Measurements from ENCODE around the gene KRTAP1-3.
"Not testable (repeated sequence)": the region's sequence is repeated elsewhere in the genome, so short reads cannot be mapped to it uniquely, and the experiment has no call there.

Gene KRTAP1-3

DNA sequence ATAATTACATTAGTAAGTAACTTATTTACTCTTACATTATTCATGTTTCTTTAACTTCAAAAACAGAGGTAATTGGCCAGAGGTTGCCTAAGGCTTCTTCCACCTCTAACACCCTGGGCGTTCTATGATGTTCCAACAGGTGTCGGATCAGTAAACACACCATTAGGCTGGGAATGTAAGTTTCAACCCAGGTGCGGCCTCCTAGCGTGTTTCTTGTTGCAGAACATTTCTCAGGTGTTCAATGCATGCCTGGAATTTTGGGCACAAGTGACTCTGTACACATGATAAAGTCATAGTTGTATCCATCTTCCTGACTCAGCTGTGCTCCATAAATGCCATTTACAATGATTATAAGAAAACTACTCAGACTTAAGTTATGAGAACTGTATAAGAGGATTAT, 19.4 kb upstream of the KRTAP1-3 start:
- DNase-seq, result no peak

DNA sequence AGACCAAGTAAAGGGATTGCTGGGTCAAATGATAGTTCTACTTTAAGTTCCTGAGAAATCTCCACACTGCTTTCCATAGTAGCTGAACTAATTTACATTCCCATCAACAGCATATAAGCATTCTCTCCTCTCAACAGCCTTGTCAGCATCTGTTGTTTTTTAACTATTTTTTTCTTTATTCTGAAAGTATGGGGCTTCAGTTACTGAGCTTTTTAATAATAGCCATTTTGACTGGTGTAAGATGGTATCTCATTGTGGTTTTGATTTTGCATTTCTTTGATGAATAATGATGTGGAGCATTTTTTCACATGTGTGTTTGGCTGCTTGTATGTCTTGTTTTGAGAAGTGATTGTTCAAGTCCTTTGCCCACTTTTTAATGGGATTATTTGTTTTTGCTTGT, 17.9 kb upstream of the KRTAP1-3 start:
- DNase-seq, result no peak

DNA sequence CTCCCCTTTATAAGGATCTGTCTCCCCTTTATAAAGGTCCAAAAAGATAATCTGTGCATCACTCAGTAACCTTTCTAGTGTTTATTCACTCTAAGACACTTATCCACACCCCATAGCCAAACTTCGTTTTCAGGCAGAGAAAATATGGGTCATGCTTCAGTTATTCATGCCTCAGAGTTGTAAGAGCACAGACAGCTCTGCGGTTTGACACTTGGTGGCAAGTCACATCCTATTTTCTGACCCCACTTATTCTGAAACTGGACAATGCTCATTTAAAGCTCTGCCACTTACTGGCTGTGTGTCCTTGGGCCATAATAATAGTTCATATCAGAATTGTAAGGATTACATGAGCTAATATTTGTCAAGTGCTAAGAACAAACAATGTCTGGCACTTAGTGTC, 14.4 kb upstream of the KRTAP1-3 start:
- no peak for DNase-seq

DNA sequence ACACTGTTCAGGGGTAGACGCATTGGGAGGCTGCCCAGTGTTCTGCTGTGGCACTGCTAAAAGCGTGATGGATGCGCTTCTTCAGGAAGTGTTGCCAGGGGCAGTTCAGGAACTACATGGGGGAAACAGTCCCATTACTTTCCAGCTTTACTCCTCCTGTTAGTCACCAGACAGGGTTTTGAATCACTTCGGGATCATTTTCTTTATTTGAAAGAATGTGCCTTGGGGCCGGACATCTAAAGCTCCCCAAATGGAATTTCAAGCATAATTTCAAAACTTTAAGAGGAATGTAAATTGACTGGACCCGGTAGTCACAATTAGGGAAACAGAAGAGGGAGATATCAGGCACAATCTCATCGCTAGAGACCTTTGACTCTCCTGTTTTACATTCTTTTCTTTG, 13.8 kb upstream of the KRTAP1-3 start:
- no peak for DNase-seq

DNA sequence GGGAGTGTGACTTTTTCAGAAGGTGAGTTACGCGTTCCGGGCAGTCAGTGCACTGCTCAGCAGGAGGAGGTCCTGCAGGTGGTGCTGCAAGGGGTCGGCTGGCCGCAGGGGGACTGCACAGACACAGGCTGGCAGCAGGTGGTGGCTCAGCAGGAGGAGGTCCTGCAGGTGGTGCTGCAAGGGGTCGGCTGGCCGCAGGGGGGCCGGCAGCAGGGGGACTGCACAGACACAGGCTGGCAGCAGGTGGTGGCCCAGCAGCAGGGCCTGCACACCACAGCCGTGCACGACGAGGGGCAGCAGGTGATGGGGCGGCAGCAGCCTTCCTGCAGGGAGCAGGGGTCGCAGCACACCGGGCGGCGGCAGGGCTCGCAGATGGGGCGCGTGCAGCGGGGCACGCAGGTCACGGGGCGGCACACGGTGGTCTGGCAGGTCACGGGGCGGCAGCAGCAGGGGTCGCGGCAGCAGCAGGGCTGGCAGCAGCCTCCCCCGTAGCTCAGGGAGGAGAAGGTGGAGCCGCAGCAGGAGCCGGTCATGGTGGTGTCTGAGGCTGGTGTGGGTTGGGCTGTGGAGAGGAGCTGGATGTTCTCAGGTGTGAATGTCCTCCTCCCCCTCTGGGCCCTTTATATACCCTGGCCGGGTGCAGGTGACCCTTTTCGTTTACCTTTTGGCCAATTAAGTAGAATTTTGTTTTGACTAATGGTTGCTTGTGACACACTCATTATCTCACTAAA, 12.2 kb upstream of the KRTAP1-3 start, which contains the start of gene KRTAP2-1:
TSS of gene KRTAP2-1 (minus strand) at position 582 of the 731 bp plus-strand sequence. CDS start at position 533, 49 bp downstream.
- DNase-seq, result not testable (repeated sequence)

DNA sequence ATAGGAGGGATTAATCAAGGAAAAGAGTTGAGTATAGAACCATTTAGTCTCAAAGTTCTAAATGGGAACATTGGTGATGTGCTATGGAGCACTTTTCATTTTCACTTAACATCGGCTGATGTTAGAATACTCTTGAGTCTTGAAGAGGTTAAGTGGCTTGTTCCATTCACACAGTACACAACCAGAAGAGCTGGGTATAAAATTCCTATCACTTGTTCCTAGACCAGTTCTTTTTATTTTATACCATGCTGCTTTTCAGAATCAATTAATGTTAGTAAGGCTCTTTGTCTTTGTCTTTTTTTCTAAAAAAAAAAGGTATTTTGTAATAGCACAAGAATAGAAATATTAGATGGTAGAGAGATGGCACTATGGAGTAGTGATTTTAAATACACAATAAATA, 8.3 kb upstream of the KRTAP1-3 start:
- no peak for DNase-seq

DNA sequence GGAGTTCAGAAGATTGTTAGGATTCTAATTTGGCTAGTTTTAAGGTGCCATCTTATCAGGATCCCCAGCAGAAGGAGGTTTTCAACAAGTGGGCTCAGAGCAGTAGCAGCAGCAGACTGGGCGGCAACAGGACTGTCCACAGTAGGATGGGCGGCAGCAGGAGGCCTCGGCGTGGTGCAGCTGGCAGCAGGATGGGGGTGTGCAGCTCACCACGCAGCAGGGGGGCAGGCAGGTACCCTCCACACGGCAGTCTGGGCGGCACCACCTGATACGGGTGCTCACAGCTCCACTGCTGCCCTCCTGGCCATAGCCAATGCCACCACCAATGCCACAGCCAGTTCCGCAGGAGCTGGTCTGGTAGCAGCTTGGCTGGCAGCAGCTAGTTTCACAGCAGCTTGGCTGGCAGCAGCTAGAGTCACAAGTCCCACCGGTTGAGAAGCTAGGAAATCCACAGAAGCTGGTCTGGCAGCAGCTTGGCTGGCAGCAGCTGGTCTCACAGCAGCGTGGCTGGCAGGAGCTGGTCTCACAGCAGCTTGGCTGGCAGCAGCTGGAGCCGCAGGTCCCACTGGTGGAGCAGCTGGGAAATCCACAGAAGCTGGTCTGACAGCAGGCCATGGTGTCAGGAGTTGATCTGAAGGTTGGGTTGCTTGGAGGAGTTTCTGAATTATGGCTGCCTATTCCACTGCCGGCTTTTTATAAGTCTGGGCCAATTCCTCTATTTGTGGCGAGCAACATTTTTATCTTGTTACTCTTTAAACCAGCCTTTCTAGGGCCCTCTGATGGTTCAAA, 6.3 kb upstream of the KRTAP1-3 start, which contains the start of gene KRTAP1-1:
TSS of gene KRTAP1-1 (minus strand) at position 668 of the 789 bp plus-strand sequence. CDS start at position 615, 53 bp downstream.
- not testable (repeated sequence) for DNase-seq

DNA sequence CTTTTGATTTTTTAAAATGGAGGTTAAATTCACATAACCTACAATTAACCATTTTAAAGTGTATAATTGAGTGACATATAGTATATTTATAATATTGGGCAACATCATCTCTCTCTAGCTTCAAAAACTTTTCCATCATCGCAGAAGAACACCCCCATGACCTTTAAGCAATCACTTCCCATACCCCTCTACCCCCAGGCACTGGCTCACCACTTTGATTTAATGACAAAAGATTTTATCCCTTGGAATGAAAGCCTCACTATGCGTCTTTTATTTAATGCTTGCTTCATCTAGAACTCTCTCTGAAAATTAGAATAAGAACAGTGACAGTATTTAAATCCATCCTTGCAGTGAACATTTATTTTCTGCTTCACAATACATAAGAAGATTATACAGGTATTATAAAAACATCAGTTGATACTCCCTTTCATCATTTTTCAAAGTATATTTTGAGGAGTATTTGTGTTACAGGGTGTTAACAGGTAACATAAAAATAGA, 3.2 kb upstream of the KRTAP1-3 start:
- no peak for DNase-seq

DNA sequence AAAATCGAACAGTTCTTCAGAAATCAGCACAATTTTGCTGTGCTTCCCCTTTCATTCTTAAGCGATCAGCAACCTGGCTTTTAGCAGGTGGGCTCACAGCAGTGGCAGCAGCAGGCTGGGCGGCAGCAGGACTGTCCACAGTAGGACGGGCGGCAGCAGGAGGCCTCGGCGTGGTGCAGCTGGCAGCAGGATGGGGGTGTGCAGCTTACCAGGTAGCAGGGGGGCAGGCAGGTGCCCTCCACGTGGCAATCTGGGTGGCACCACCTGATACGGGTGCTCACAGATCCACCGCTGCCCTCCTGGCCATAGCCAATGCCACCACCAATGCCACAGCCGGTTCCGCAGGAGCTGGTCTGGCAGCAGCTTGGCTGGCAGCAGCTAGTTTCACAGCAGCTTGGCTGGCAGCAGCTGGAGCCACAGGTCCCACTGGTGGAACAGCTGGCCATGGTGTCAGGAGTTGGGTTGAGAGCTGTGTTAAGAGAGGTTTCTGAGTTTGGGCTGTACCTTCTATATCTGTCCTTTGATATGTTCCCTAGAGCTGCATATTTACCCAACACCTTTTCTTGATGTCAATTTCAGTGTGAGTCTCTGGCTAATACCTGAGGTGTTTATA, 4.9 kb downstream of the KRTAP1-3 start, which contains the start of gene KRTAP1-4:
TSS of gene KRTAP1-4 (minus strand) at position 563 of the 613 bp plus-strand sequence. CDS start at position 446, 117 bp downstream.
- no peak for DNase-seq

DNA sequence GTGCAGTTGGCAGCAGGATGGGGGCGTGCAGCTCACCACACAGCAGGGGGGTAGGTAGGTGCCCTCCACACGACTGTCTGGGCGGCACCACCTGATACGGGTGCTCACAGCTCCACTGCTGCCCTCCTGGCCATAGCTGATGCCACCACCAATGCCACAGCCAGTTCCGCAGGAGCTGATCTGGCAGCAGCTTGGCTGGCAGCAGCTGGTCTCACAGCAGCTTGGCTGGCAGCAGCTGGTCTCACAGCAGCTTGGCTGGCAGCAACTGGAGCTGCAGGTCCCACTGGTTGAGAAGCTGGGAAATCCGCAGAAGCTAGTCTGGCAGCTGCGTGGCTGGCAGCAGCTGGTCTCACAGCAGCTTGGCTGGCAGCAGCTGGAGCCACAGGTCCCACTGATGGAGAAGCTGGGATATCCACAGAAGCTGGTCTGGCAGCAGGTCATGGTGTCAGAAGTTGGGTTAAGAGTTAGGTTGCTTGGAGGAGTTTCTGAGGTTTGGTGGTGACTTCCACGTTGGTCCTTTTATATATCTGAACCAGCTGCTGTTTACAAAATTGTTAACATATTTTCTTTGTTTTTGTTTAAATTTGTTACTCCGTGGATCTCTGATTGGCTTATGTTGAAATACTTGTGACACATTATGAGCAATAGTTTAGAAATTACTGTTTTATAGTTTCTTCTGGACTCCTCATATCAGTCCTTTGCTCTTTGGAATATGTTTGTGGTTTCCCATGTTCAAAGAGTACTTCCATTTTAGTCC, 7.8 kb downstream of the KRTAP1-3 start, which contains the start of gene KRTAP1-5:
TSS of gene KRTAP1-5 (minus strand) at position 494 of the 757 bp plus-strand sequence. CDS start at position 441, 53 bp downstream.
- no peak for DNase-seq

DNA sequence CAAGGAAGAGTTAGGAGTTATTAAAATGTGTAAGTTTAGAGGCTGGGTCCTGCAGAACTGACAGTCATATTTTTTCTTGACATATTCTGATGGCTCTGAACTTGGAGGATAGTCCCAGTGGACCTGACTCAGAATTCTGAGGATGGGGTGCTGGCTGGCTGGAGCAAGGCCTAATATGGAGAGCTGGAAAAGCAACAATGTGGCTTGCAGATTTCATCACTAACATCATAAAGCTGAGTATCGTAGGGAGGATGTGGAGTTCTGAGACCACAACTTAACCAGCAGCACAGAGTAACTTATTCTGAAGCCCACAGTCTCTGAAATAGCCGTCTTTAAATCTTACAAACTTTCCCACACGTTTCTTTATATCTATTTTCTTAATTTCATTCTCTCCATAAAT, 10.0 kb downstream of the KRTAP1-3 start:
- DNase-seq, result no peak

DNA sequence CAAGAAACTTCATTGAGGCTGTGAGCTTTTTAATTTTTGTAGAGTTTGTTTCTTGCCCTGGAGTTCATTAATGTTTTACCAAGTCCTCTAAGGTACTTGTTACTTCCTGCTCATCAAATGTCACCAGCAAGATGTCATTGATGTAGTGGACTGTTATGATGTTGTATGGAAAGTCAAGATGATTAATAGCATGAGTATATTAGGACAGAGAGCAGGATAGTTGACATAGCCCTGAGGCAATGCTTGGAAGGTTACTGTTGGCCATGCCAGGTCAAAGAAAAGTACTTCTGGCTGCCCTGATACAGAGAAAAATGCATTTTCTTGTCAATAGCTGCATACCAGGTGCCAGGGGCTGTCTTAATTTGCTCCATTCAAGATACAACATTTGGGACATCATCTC, 14.3 kb downstream of the KRTAP1-3 start:
- no peak for DNase-seq

DNA sequence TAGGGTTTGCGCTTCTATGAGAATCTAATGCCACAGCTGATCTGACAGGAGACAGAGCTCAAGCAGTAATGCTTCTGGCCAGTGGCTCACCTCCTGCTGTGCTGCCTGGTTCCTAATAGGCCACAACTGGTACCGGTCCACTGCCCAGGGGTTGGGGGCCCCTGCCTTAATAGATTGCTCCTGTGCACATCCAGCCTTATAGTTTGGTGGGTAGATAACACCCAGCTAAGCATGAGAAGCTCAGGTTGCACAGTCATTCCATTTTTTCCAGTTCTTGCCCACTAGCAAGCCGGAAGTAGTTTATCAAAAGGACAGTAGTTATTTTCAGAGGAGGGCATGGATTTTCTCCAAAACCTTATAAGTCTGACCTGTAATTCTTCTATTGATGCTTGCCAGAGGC, 15.3 kb downstream of the KRTAP1-3 start:
- no peak for DNase-seq

DNA sequence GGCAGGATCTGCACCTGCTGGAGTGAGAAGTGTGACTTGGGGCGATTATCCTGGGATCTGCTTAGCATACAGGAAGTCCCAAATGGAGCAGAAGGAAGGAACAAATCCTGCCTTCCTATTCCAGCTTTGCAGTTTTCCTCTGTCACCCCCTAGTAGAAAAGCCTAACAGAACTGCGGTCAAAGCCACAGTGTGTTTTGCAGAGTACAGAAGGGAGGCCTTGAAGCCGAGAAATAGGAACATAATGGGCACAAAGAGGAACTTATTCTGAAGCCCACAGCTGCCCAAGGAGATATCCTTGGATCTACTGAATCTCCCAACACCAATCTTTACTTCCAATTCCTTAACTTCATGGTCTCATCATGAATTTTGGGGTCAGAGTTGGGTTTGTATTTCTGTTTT, 16.1 kb downstream of the KRTAP1-3 start:
- no peak for DNase-seq

DNA sequence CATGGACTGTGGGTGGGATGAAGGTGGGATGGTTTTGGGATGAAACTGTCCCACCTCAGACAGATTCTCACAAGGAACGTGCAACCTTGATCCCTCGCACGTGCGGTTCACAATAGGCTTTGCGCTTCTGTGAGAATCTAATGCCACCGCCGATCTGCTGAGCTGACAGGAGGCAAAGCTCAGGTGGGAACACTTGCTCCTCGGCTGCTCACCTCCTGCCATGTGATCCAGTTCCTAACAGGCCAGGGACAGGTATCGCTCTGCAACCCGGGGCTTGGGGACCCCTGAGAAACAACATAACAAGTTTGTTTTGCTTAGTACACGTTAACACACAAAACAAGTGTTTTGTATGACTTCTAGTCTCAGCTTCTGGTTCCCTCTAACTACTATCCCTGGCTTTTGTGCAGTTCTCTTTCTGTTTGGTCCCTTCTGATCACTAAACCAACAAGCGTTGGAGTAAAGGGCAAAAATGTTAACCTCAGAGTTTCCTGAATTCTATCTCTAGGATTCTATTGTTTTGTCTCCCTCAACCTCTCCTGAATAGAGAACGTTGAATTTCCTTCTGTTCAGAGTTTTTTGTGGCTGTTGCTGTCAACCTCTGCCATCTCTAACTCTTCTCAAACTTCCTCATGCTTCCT, 18.0 kb downstream of the KRTAP1-3 start:
- DNase-seq, result no peak

DNA sequence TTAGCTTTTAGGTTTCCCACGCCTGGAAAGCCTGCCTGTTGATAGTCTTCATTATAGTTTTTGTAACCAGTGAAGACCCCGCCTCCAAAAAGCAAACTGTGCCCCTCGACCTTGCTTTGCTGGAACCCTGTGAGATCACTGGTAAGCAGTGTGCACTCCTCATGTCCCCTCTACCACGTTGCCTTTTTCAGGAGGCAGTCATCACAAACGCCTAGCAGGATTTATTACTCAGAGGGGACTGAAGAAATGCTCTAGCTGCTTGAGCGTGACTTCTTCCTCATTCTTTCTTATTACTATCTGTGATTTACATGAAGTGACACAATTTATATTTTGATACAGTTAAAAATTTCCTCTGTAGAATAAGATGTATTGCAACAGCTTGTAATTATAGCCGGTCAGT, 19.2 kb downstream of the KRTAP1-3 start:
- no peak for DNase-seq

DNA sequence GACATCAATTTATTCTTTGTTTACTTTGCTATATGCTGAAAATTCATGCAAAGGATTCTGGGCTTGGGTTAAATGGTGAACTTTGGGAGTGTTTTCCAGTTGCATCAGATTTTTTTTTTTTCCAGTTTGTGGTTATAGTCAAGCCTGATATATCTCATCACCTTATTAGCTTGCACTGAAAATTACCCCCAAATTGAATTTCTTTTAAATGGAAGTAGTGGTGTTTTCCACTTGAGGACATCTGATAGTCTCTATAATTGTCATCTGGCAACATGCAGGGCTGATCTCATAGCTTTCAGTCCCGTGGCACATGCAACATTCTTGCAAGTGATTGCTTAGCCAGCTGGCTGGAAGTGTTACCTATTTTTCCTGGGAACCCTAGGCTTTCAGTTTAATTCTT, 21.1 kb downstream of the KRTAP1-3 start:
- DNase-seq, result no peak

DNA sequence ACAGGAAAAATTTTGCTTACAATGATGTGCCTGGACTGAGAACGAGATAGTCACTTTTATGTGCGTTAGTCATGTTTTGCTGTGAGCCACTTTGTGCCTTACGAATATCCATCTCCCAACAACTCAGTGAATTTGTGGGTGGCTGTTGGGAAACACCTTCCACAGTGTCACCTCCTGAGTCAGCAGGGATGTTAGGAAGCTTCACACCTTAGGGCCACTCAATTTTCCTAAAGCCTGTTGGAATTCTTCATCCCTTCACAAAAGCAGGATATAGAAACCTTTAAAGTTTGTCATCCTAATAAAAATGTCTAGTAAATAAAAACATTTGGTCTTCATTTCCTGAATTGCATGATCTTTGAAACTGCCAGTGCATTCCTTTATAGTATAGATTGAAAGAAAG, 21.5 kb downstream of the KRTAP1-3 start:
- no peak for DNase-seq

DNA sequence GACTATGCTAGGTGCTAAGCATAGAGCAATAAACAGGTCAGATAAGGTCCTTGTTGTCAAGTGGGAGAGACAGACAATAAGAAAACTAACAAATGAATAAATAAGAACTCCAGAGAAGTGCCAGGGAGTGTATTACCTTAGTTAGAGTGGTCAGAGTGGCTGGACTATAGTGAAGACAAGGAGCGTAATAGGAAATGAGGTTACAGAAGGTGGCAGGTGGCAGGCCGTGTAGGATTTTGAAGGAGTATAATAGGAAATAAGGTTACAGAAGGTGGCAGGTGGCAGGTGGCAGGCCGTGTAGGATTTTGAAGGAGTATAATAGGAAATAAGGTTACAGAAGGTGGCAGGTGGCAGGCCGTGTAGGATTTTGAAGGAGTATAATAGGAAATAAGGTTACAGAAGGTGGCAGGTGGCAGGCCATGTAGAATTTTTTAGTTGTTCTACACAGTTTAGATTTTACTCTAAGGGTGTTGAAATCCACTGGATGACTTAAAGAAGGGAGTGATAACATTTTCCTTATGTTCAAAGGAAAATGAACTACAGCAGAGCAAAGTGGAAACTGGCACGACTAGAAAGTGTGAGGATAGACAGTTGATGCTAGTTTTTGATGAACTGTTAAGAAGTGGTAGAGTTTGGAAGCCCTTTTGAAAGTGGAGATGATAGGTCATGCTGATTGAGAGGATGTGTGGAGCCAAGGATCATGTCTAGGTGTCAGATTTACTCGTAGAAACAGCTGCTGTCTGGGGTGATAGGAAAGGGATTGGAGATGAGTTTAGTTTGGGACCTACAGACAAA, 22.2 kb downstream of the KRTAP1-3 start:
- DNase-seq, result no peak

DNA sequence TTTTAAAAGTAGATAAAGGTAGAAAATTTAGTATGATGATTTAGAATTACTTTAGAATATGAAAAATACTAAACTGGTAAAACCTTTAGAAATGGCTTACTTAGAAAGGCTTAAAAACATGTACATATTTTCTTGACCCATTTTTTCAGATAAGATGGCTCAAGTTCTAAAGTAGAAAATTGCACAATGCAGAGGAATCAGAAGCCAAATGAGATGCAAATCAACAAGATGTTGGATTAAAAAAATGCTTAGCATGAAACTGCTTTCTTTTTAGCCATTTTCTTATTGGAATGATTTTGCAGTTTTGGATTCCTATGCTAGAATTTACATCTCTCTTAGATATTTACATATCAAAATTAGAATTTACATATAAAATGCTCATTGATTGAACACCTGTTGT, 24.2 kb downstream of the KRTAP1-3 start:
- no peak for DNase-seq

DNA sequence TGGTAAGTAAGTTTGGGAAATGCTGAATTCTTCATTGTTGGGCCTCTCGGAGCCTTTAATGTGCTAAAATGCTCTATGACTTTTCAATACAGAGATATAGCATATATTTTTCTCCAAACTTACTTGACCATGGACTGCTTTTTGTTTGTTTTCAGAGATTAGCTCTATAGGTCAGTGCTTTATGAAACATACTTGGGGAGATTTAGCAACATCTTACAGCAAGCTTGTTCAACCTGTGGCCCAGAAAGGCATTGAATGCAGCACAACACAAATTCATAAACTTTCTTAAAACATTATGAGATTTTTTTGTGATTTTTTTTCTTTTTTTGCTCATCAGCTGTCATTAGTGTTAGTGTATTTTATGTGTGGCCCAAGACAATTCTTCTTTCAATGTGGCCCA, 24.7 kb downstream of the KRTAP1-3 start:
- DNase-seq, result no peak

Measured in effector CD8-positive, alpha-beta T cell (primary cell).